GM12878 (cell line): ENCODE data around the gene APH1B. TPM values are rescaled to one million over a fixed set of nuclear protein-coding genes. Genes with fewer than 3 reads are reported as not detected.

Experiments used
- ATAC-seq: fragments of 200-7000 bp; cut with Tn5 transposase; 3 replicates; pipeline ENCODE4 v1.9.1; 2020; ENCODE audit warnings: mild to moderate bottlenecking, moderate library complexity
- BruUV-seq: library from RNA; stranded (reverse); fragments of 400-500 nt; replicated peaks from 2 replicates; lab custom pipeline; 2021; lab: Mats Ljungman, UMichigan
- CTCF ChIA-PET: fragments of 300-600 bp; sonication (Branson Sonifier 250); formaldehyde crosslinking; extraction: SDS; loops from one replicate; lab custom pipeline; 2021; ENCODE audit warnings: inconsistent platforms; lab: Yijun Ruan, JAX
- POLR2A ChIA-PET: fragments of 350-600 bp; formaldehyde crosslinking; extraction: SDS; loops from one replicate; lab custom pipeline; 2021; ENCODE audit warnings: inconsistent platforms; lab: Charles Lee
- RAD21 ChIA-PET: fragments of 300-600 bp; sonication (Branson Sonifier 250); formaldehyde crosslinking; loops from one replicate; lab custom pipeline; 2023; ENCODE audit warnings: antibody characterized with exemption; ENCODE audit not compliant: unreplicated experiment; lab: Charles Lee
- SMC1A ChIA-PET: fragments of 300-600 bp; sonication (Branson Sonifier 250); formaldehyde crosslinking; loops from one replicate; lab custom pipeline; 2023; ENCODE audit not compliant: unreplicated experiment, uncharacterized antibody; lab: Charles Lee
- DNase-seq: peaks from one replicate; pipeline ENCODE4 v3.0.0-alpha.2; 2011; ENCODE audit warnings: low read depth, low spot score
- FAIRE-seq: peaks from 3 replicates; lab custom pipeline; 2011; peaks lifted over from hg19 to GRCh38; lab: Jason Lieb, UNC
- H2AFZ ChIP-seq: 2 replicates; pipeline ENCODE4 v1.6.0; 2011; ENCODE audit warnings: low read depth, low read length, control low read depth; ENCODE audit not compliant: control insufficient read depth
- H3K27ac ChIP-seq: 2 replicates; pipeline ENCODE4 v1.5.1; 2011; ENCODE audit warnings: control low read depth; ENCODE audit not compliant: control insufficient read depth, insufficient read depth
- H3K27me3 ChIP-seq, 2 experiments: replicated peaks in 1 of 2; 2 replicates each; pipeline versions ENCODE4 v1.6.0 to v1.6.1; 2011; ENCODE audit warnings: low read length in 1 of 2; ENCODE audit not compliant: control insufficient read depth in 2 of 2, insufficient read depth in 2 of 2
- H3K36me3 ChIP-seq, 2 experiments: 2 replicates each; pipeline ENCODE4 v1.5.1; 2011; ENCODE audit warnings: low read length in 1 of 2; ENCODE audit not compliant: control insufficient read depth in 2 of 2, insufficient read depth in 2 of 2
- H3K4me1 ChIP-seq: 2 replicates; pipeline ENCODE4 v1.6.1; 2011; ENCODE audit warnings: mild to moderate bottlenecking, low read length, moderate library complexity, mixed read lengths; ENCODE audit not compliant: control insufficient read depth, insufficient read depth
- H3K4me2 ChIP-seq: 2 replicates; pipeline ENCODE4 v1.6.0; 2011; ENCODE audit warnings: control low read depth; ENCODE audit not compliant: control insufficient read depth, insufficient read depth
- H3K4me3 ChIP-seq: fragments of 200-600 bp; sonication (generic); 2 replicates; pipeline ENCODE4 v1.5.1; 2016
- H3K79me2 ChIP-seq: 2 replicates; pipeline ENCODE4 v1.6.0; 2011; ENCODE audit warnings: low read length; ENCODE audit not compliant: control insufficient read depth, insufficient read depth
- H3K9ac ChIP-seq: 2 replicates; pipeline ENCODE4 v1.8.0; 2011; ENCODE audit warnings: low read length, control low read depth, mixed read lengths; ENCODE audit not compliant: control insufficient read depth, insufficient read depth
- H3K9me3 ChIP-seq: replicated peaks from 3 replicates; pipeline ENCODE4 v1.5.1; 2011; ENCODE audit warnings: mild to moderate bottlenecking, low read length; ENCODE audit not compliant: control insufficient read depth, insufficient read depth
- H4K20me1 ChIP-seq: 2 replicates; pipeline ENCODE4 v1.6.0; 2011; ENCODE audit not compliant: control insufficient read depth, insufficient read depth
- EGR1 ChIP-seq, 2 experiments: IDR thresholded peaks; 1 replicate in 1 of 2; 2 replicates in 1 of 2; pipeline ENCODE4 v1.6.1; 2011 to 2012; ENCODE audit warnings: low read depth in 2 of 2, low read length in 2 of 2, borderline replicate concordance in 1 of 2, mild to moderate bottlenecking in 1 of 2, moderate library complexity in 1 of 2
- ZBED1 ChIP-seq: IDR thresholded peaks from 2 replicates; pipeline ENCODE4 v1.6.1; 2016; ENCODE audit warnings: borderline replicate concordance
- WGBS: methylation state at CpG from one replicate; pipeline ENCODE4 v1.1.6; 2016; ENCODE audit warnings: low lambda C conversion rate; ENCODE audit not compliant: insufficient replicate concordance, insufficient coverage; ENCODE audit errors: missing lambda C conversion rate; 5-methylcytosine and 5-hydroxymethylcytosine counted together
- in situ Hi-C: fragments of 300-500 bp; cut with MboI; formaldehyde crosslinking; loops from 9 replicates; pipeline ENCODE4 v1.14.3; 2018; ENCODE audit warnings: mixed read lengths
- intact Hi-C: fragments of 100-400 bp; cut with micrococcal nuclease; formaldehyde crosslinking; loops from one replicate; pipeline ENCODE4 v1.14.2; 2022; ENCODE audit not compliant: unreplicated experiment
- polyA plus RNA-seq, 11 experiments: library from polyadenylated mRNA; depleted of rRNA in 4 of 11; unstranded in 6 of 11; stranded (reverse) in 5 of 11; fragments of >200 nt; fragmentation: Nextera tagmentation in 4 of 11; fragmentation: Illumina TruSeq in 1 of 11; extraction: Ambion mirVana in 4 of 11; extraction: Trizol in 1 of 11; gene quantifications; 1 replicate in 1 of 11; 2 replicates in 10 of 11; pipeline versions ENCODE4 v1.2.1 to v1.2.3, GENCODE V29; 2011 to 2016; ENCODE audit warnings: inconsistent platforms in 2 of 11, missing spikeins in 2 of 11, low read depth in 1 of 11
- total RNA-seq, 4 experiments: library from RNA; depleted of rRNA in 3 of 4; stranded (reverse); fragments of >200 nt in 3 of 4; fragmentation: Illumina TruSeq in 1 of 4; extraction: Trizol in 1 of 4; gene quantifications; 2 replicates each; pipeline versions ENCODE4 v1.2.1 to v1.2.3, GENCODE V29; 2013 to 2021
- TF ChIP-seq, protein P1 (sequence below), 3 experiments: IDR thresholded peaks in 2 of 3; conservative IDR thresholded peaks in 1 of 3; 2 replicates each; pipeline ENCODE4 v1.5.1; 2011; ENCODE audit warnings: low read depth in 3 of 3, low read length in 3 of 3, mild to moderate bottlenecking in 3 of 3, control low read depth in 2 of 3, moderate library complexity in 2 of 3, inconsistent platforms in 1 of 3, mixed read lengths in 1 of 3; ENCODE audit not compliant: control insufficient read depth in 2 of 3, insufficient read depth in 1 of 3; ENCODE audit errors: extremely low read depth in 1 of 3
- TF ChIP-seq, protein P2 (sequence below): IDR thresholded peaks from 2 replicates; pipeline ENCODE4 v1.6.1; 2011; ENCODE audit warnings: borderline replicate concordance, low read depth, mild to moderate bottlenecking, moderate library complexity, mixed read lengths, low read length; ENCODE audit not compliant: insufficient read depth; ENCODE audit errors: extremely low read length
- TF ChIP-seq, protein P3 (sequence below): IDR thresholded peaks from 2 replicates; pipeline ENCODE4 v1.6.1; 2011; ENCODE audit warnings: low read depth, mild to moderate bottlenecking, low read length, moderate library complexity, borderline replicate concordance; ENCODE audit errors: extremely low read depth
- TF ChIP-seq, protein P4 (sequence below): fragments of 450-650 bp; IDR thresholded peaks from 2 replicates; pipeline ENCODE4 v1.6.1; 2017; ENCODE audit warnings: mild to moderate bottlenecking, low read depth, inconsistent platforms; ENCODE audit not compliant: poor library complexity, severe bottlenecking

The APH1B gene
- total and polyA plus RNA-seq, 10 of the 15 experiments (the other 5 are each of a cell fraction or from before 2014, with no cell fraction given), result 5.0 to 20.8 (median 11.1) TPM

DNA sequence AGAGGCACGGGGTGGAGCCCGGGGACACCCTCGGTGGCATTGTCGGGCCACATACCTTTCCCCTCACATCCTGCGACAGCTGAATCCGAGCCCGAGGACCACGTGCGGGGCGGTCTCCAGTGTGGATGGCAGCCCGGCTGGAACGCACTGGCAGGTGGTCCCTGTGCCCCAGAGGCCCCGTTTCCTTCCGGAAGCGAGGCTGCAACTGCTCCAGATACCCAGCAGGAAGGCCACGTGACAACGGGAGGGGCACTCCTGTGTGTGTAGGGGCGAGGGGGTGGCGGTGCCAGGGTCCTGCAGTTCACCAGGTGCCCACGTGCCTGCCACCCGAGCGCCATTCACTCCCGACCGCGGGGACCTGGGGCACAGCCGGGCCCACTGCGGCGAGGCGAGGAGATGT, 44.1 kb downstream of the APH1B start:
- H3K9ac ChIP-seq, result no peak overlapping the region
- intact Hi-C loops (no loop called here), in situ Hi-C loops (no loop called here)
- WGBS, result 62% methylated on average over 29 of the region's 29 CpGs
- H3K4me3 ChIP-seq, result no peak overlapping the region
- ATAC-seq, result no peak
- RAD21 ChIA-PET, result no interaction called here
- peaks cover 0 to 3% of the 10 kb centered on the region in 2 experiments; a peak in 2 of 4 replicates for H3K27me3 ChIP-seq
- no peak overlapping the region for H3K27ac ChIP-seq
- H4K20me1 ChIP-seq, result no peaks in the 10 kb centered on the region
- no peaks in the 10 kb centered on the region for H3K4me1 ChIP-seq
- BruUV-seq, result no TSS peak
- CTCF ChIA-PET, result no interaction called here
- TF ChIP-seq EGR1 (IDR thresholded peaks at IDR 0.05; ENCODE audit: borderline replicate concordance in 1 of 2, low read depth in 2 of 2, low read length in 2 of 2) (no peak), ZBED1 (no peak)
- TF ChIP-seq, protein P1, sequence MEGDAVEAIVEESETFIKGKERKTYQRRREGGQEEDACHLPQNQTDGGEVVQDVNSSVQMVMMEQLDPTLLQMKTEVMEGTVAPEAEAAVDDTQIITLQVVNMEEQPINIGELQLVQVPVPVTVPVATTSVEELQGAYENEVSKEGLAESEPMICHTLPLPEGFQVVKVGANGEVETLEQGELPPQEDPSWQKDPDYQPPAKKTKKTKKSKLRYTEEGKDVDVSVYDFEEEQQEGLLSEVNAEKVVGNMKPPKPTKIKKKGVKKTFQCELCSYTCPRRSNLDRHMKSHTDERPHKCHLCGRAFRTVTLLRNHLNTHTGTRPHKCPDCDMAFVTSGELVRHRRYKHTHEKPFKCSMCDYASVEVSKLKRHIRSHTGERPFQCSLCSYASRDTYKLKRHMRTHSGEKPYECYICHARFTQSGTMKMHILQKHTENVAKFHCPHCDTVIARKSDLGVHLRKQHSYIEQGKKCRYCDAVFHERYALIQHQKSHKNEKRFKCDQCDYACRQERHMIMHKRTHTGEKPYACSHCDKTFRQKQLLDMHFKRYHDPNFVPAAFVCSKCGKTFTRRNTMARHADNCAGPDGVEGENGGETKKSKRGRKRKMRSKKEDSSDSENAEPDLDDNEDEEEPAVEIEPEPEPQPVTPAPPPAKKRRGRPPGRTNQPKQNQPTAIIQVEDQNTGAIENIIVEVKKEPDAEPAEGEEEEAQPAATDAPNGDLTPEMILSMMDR (IDR thresholded peaks at IDR 0.05 in 2 of 3, conservative IDR thresholded peaks at IDR 0.05 in 1 of 3; ENCODE audit: control insufficient read depth in 2 of 3, extremely low read depth in 1 of 3, insufficient read depth in 1 of 3, low read depth in 3 of 3, low read length in 3 of 3), result no peak
- TF ChIP-seq, protein P2, sequence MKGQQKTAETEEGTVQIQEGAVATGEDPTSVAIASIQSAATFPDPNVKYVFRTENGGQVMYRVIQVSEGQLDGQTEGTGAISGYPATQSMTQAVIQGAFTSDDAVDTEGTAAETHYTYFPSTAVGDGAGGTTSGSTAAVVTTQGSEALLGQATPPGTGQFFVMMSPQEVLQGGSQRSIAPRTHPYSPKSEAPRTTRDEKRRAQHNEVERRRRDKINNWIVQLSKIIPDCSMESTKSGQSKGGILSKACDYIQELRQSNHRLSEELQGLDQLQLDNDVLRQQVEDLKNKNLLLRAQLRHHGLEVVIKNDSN, result no peak
- TF ChIP-seq, protein P3, sequence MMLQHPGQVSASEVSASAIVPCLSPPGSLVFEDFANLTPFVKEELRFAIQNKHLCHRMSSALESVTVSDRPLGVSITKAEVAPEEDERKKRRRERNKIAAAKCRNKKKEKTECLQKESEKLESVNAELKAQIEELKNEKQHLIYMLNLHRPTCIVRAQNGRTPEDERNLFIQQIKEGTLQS, result no peak
- TF ChIP-seq, protein P4, sequence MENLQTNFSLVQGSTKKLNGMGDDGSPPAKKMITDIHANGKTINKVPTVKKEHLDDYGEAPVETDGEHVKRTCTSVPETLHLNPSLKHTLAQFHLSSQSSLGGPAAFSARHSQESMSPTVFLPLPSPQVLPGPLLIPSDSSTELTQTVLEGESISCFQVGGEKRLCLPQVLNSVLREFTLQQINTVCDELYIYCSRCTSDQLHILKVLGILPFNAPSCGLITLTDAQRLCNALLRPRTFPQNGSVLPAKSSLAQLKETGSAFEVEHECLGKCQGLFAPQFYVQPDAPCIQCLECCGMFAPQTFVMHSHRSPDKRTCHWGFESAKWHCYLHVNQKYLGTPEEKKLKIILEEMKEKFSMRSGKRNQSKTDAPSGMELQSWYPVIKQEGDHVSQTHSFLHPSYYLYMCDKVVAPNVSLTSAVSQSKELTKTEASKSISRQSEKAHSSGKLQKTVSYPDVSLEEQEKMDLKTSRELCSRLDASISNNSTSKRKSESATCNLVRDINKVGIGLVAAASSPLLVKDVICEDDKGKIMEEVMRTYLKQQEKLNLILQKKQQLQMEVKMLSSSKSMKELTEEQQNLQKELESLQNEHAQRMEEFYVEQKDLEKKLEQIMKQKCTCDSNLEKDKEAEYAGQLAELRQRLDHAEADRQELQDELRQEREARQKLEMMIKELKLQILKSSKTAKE, result no peak
- no peak for DNase-seq
- no peaks in the 10 kb centered on the region for H3K79me2 ChIP-seq
- H3K9me3 ChIP-seq, result no peaks in the 10 kb centered on the region
- no peak overlapping the region for H2AFZ ChIP-seq
- H3K36me3 ChIP-seq, result no peaks in the 10 kb centered on the region
- SMC1A ChIA-PET, result no interaction called here
- POLR2A ChIA-PET, result no interaction called here
- no peak for FAIRE-seq
- H3K4me2 ChIP-seq, result no peak overlapping the region
